ENCODE data around the gene SPTLC1. TPM values are rescaled to one million over a fixed set of nuclear protein-coding genes. Genes with fewer than 3 reads are reported as not detected.
"Not testable (repeated sequence)": the region's sequence is repeated elsewhere in the genome, so short reads cannot be mapped to it uniquely, and the experiment has no call there.

SPTLC1 gene
- total RNA-seq, 1 donor from 2014 or later = 90.0 TPM

GRCh38 chr9:92141144-92142129 is 26.2 kb upstream of the SPTLC1 start:
- DNase-seq (ENCODE audit: low spot score) = peak; percentile 30

GRCh38 chr9:92140754-92141143 is 25.5 kb upstream of the SPTLC1 start:
- DNase-seq (ENCODE audit: low spot score) = no peak

DNA sequence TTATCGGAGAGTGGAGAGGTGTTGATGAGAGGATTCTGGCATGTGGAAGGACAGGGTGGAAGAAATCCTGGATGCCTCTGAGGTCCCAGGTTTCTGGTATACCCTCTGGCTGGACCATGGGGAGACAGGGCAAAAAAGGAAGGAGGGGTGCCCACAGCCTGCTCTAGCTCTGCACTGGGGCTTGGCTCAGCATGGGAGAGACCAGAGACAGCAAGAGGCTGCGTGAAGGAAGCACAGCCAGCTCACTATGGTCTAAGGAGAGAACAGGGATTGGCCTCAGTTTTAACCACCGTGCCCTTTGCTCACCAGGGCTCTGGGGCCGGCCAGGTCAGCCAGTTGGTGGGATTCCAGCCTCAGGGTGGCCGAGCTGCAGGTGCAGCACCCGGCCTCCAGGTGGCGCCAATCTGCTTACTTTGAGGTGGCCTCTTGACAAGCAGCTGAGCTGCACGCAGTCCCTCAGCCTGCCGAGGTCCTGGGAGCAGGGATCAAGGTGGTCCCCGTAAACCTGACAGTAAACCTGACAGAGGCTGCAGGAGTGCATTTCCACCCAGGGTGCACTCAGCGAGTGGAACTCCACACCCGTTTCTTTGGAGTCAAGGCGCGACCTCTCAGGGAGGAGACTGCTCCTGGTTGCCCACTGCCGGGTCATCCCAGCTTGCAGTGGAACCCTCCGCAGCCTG is 25.0 kb upstream of the SPTLC1 start:
- peak; percentile 62 for DNase-seq (ENCODE audit: low spot score)

DNA sequence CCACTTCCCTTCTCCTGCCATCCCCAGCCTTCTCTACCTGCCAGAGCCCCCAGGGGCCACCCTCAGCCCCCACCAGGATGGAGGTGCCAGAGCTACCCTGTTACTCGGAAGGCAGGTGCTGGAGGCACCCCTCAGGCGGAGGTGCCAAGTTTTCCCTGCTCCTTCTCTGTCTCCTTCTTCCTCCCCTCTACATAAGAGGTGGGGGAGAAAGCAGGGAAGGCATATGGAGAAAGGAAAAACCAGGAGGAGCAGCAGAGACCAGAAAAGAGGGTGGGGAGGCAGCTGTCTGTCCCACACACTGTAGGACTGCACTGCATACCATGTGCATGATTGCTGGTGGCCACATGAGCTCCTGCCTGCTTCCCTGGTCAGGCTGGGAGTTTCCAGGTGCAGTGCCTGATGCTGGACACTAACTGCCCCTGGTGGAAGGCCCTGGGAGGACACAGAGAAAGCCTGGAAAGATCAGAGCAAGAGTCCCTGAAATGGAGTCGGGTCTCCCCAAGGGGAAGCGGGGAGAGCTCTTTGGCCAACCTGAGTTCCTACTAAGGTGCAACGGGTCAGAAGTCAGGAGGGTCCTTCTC is 23.8 kb upstream of the SPTLC1 start:
- DNase-seq (ENCODE audit: low spot score) = not testable (repeated sequence)

DNA sequence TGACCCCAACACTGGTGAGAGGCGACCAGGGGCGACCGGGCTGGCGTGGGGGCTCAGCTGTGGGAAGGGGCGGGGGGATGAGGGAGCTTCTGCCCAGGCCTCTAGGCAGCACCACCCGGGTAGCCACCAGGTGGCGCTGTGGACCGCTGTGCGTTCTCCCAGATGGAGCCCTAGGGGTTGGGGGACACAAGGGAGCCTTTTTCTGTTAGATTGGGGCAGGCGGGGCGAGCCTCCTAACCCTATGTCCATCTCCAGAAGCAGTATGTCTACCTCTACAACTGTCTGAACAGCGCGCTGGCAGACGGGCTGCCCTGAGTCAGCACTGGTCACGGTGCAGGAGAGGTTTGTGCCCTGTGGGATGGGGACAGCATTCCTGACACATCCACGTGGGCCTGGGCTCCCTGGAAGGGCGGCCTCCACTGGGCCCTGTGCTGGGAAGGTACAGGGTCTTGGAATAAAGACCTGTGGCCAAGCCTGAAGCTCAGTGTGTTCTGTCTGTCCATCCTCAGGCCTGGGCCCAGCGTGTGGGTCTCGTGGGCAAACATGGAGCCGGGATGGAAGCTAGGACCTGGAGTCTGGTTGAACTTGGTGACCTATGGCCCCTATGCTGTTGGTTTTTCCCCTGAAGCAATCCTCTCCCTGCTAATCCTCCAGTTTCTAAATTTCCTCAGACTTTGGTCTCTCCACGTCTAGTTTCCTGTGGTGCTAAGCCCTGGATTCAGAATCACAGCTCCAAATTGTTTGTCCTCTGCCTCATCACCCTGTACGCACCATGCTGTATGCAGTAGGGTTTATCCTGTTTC is 23.1 kb upstream of the SPTLC1 start:
- DNase-seq (ENCODE audit: low spot score) = peak; percentile 63

- no peak for DNase-seq (ENCODE audit: low spot score)
Observed at GRCh38 chr9:92136184-92136858, 21.1 kb upstream of the SPTLC1 start.

DNA sequence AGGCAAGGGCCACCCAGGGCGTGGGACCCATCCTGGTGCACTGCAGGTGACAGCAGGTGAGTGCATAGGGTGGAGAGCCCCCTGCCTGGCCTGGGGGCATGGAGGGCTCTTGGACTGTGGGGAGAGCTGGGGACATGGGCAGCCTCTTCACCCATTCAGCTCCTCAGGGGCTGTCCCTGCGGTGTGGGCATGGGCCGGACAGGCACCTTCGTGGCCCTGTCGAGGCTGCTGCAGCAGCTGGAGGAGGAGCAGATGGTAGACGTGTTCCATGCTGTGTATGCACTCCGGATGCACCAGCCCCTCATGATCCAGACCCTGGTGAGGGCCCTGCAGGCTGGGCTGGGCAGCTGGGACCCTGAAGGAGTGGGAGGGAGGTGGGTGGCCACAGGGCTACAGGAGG is 20.4 kb upstream of the SPTLC1 start:
- no peak for DNase-seq (ENCODE audit: low spot score)

- DNase-seq (ENCODE audit: low spot score) = peak; percentile 70
Observed at GRCh38 chr9:92133949-92134604, 18.9 kb upstream of the SPTLC1 start.

DNA sequence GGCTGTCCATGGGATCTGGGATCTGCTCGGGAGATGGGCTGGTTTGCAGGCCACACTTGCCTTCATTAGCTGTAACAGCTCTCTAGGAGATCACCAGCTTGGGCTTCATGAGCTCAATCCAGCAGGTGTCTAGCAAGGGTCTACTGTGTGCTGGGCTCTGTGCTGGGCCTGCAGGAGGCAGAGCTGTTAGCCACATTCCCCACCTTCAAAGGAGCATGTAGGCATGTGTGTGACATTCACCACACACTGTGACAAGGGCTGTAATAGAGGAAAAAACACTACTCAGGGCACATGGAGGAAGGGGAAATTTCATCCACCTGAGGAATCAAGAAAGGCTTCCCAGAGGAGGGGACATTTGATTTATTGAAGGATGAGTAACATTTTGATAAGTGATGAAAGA is 17.7 kb upstream of the SPTLC1 start:
- DNase-seq (ENCODE audit: low spot score) = not testable (repeated sequence)

DNA sequence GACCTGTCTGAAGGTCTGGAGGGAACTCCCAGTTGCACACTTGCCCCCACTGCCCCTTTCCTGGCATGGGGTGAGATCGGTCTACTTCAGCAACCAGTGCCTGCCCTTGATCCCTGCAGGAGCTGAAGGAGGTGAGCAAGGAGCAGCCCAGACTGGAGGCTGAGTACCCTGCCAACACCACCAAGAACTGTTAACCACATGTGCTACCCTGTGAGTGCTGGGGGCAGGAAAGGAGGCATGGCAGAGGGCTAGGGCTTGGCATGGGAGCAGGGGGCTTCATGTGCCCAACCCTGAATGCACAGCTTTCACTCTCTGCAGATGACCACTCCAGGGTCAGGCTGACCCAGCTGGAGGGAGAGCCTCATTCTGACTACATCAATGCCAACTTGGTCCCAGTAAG is 17.3 kb upstream of the SPTLC1 start:
- DNase-seq (ENCODE audit: low spot score) = no peak

GRCh38 chr9:92122800-92123199 is 7.6 kb upstream of the SPTLC1 start:
- DNase-seq (ENCODE audit: low spot score) = no peak

GRCh38 chr9:92122061-92122460 is 6.8 kb upstream of the SPTLC1 start:
- no peak for DNase-seq (ENCODE audit: low spot score)

DNA sequence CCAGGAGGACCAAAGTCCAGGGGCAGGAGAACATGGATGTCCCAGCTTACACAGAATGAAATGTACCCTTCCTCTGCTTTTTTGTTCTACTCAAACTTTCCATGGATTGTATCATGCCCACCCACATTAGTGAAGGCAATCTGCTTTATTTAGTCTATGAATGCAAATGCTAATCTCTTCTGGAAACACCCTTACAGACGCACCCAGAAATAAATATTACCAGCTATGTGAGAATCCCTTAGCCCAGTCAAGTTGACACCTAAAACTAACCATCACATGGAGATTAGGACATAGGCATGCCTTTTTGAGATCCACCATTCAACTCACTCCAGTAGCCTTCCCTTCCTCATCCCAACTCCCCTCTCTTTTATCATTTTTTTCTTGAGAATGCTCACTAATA is 6.1 kb upstream of the SPTLC1 start:
- no peak for DNase-seq (ENCODE audit: low spot score)

- no peak for DNase-seq (ENCODE audit: low spot score)
Observed at GRCh38 chr9:92120138-92120537, 4.9 kb upstream of the SPTLC1 start.

DNA sequence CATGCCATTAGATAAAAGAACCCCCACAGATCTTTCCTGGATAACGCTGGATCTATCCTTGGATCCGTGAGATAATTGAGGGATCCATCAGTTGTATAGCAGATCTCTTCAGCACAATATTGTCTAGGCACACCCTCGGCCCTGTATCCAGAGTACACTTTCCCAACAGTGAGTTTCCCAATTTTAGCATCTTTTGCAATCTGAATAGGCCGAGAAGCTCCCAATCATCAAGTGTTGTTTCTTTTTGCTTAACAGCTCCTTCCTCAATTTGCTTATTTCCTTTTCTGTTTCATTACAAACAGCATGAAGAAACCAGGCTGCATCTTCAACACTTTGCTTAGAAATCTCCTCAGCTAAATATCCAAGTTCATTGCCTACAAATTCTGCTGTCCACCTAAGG is 4.4 kb upstream of the SPTLC1 start:
- DNase-seq (ENCODE audit: low spot score) = no peak

DNA sequence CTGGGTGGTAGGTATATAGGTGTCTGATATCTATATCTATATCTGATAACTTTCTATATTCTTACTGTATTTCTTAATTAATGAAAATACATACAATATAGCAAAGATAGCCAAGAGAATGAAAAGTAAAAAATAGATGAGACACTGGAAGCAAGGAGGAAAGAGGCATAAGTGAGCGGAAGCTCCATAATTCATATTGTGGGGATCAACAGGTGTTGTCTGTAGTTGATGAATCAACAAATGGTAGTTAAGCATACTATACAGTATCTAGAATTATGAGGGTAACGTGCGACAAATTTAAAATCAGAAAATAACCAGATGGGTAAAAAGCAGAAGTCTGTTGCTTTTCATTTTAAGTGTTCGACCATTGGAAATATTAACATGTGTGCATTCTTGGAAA is 7.1 kb downstream of the SPTLC1 start:
- no peak for DNase-seq (ENCODE audit: low spot score)

DNA sequence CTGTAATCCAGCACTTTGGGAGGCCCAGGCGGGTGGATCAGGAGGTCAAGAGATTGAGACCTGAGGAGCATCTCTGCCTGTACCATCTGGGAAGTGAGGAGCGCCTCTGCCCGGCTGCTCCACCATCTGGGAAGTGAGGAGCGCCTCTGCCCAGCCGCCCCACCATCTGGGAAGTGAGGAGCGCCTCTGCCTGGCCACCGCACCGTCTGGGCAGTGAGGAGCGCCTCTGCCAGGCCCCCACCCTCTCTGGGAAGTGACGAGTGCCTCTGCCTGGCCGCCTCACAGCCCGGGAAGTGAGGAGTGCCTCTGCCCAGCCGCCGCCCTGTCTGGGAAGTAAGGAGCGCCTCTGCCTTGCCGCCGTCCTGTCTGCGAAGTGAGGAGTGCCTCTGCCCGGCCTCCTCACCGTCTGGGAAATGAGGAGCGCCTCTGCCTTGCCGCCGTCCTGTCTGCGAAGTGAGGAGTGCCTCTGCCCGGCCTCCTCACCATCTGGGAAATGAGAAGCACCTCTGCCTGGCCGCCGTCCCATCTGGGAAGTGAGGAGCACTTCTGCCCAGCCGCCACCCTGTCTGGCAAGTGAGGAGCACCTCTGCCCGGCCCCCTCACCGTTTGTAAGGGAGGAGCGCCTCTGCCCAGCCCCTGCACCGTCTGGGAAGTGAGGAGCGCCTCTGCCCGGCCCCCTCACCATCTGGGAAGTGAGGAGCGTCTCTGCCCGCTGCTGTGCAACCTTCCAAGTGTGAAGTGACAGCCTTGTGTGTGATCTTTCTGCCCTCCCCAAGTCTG is 9.6 kb downstream of the SPTLC1 start:
- DNase-seq (ENCODE audit: low spot score) = not testable (repeated sequence)

DNA sequence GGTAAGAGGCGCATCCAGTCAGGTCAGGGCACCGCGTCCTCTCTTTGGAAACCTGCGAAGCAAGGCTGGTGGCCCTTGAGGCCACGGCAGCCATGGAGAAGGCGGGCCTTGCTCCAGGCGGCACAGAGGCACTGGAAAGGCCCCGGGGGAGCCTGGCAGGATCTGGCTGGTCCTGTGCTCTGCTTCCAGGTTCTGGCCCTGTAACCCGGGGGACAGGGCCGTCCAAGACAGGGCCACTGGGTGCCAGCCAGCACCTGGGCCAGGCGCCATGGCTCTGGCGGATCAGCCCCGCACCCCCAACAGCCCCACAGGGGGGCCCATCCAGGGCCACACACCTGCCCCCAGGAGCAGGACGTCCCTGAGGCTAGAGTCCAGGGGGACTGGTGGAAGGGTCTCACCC is 11.6 kb downstream of the SPTLC1 start:
- DNase-seq (ENCODE audit: low spot score) = not testable (repeated sequence)

DNA sequence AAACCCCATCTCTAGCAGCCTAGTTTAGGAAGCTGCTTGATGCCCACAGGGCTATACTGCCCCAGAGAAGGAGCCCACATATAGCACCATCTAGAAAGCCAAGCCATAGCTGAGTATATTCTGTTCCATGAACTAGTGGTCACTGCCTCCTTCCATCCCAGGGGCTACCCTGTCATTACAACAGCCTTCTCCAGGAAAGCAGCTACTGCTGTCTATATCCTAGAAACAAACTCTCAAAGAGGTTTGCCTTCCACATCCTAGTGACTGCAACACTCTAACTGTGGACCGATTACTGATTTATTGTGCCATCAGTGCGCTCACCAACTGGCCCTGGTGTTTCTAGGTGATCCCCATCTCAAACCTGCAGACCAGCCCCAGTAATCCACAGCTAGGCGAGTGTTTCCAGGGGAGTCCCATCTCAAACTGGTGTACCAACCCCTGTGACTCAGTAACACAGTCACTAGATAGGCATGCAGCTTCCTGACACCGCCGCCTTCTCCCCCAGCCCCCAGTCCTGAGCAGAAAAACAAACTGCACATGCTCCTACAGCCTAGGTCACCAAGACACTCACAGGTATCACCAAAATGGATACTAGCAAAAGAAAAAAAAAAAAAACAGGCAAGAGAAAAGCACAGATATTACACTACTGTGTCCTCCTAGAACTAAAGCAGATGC is 14.8 kb downstream of the SPTLC1 start:
- DNase-seq (ENCODE audit: low spot score) = no peak

Data from umbilical cord (tissue), 2 donors.